Vagina (tissue), 2 donors: ENCODE data around the gene PDE3B. TPM values are rescaled to one million over a fixed set of nuclear protein-coding genes. Genes with fewer than 3 reads are reported as not detected.
A peak's percentile ranks its signal among the peaks of the same experiment; 100 is the strongest.

Source experiments
- DNase-seq, 2 donors: peaks; one replicate each; pipeline ENCODE4 v3.0.0-alpha.2; 2017; ENCODE audit errors: extremely low spot score in 2 of 2
- H3K27ac ChIP-seq: fragments of 200-600 bp; sonication (generic); one replicate; pipeline ENCODE4 v1.5.1; 2019
- H3K27me3 ChIP-seq: fragments of 200-600 bp; sonication (generic); one replicate; pipeline ENCODE4 v1.5.1; 2019
- H3K36me3 ChIP-seq, 2 donors: fragments of 200-600 bp; sonication (generic); one replicate each; pipeline ENCODE4 v1.5.1; 2017 to 2019
- H3K4me1 ChIP-seq: fragments of 200-600 bp; sonication (generic); one replicate; pipeline ENCODE4 v1.5.1; 2019
- H3K4me3 ChIP-seq, 2 donors: fragments of 200-600 bp; sonication (generic); 1 replicate in 1 of 2; 2 replicates in 1 of 2; pipeline ENCODE4 v1.5.1; 2016 to 2019
- H3K9me3 ChIP-seq: fragments of 200-600 bp; sonication (generic); one replicate; pipeline ENCODE4 v1.5.1; 2019
- POLR2A ChIP-seq, 2 donors: fragments of 450-650 bp; IDR thresholded peaks; one replicate each; pipeline ENCODE4 v1.6.1; 2017; ENCODE audit warnings: antibody characterized with exemption in 2 of 2, mild to moderate bottlenecking in 2 of 2, moderate library complexity in 2 of 2
- POLR2AphosphoS5 ChIP-seq, 2 donors: sonication (generic); formaldehyde crosslinking; IDR thresholded peaks; one replicate each; pipeline ENCODE4 v1.9.0; 2017; ENCODE audit warnings: antibody characterized with exemption in 2 of 2, mild to moderate bottlenecking in 2 of 2, low read depth in 1 of 2; ENCODE audit not compliant: insufficient read depth in 1 of 2
- intact Hi-C: fragments of 100-400 bp; cut with DNase I; formaldehyde crosslinking; loops from one replicate; pipeline ENCODE4 v1.15.1; 2023
- total RNA-seq: library from RNA; depleted of rRNA; stranded (reverse); fragments of >200 nt; gene quantifications from one replicate; pipeline ENCODE4 v1.2.3, GENCODE V29; 2016
- TF ChIP-seq, protein P1 (sequence below), 3 experiments: fragments of 450-650 bp in 2 of 3; fragments of 200-600 bp in 1 of 3; sonication (generic) in 1 of 3; IDR thresholded peaks; one replicate each; pipeline ENCODE4 v1.5.1; 2017 to 2019; ENCODE audit warnings: antibody characterized with exemption in 3 of 3, mild to moderate bottlenecking in 2 of 3, moderate library complexity in 2 of 3

PDE3B gene
- total RNA-seq, 1 donor from 2014 or later = 10.1 TPM

DNA sequence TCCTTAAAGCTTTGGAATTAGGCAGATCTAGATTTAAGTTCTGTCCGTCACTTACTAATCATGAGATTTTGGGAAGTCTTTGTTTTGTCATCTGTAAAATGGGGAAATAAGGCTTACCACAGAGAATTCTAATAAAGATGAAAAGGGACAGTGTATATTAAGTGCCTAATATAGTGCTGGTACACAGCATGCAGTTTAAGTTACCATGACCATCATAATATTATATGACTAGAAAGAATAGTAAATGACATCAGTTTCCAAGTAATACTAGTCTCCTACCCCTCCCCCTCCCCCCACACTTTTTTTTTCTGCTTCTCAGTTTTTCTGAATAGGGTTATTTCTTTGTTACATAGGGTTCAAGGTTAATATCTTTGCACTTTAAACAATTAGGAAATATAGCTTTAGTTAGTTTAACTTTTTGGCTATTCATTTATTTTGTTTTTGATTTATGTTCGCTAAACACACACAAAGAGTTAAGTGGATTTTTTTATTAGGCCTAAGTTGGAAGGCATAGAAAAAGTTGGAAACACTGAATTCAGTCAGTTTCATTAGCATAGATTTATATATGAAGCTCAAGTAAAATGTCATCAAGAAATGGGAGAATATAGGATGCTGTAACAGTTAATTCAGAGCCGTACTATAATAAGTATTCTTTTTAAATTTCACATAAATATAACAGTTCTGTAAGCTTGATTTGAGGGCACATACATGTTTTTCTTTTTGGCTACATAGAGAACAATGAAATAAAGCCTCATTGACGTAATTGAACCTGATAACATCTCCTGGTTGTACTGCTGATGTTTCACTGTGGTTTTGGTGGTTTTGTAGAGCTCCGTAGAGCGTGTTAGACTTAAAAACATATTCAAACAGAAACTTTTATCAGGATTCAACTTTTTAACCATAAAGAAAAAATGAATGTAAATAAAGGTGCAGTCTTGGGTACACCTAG is 121.2 kb downstream of the PDE3B start:
- H3K4me3 ChIP-seq = no peak overlapping the region
- H3K9me3 ChIP-seq = no peaks in the 10 kb centered on the region
- DNase-seq = no peak
- no peaks in the 10 kb centered on the region for H3K36me3 ChIP-seq
- H3K27ac ChIP-seq = no peak overlapping the region
- H3K4me1 ChIP-seq = no peaks in the 10 kb centered on the region
- no peaks in the 10 kb centered on the region for H3K27me3 ChIP-seq
- no peak for TF ChIP-seq POLR2A (IDR thresholded peaks at IDR 0.05)
- TF ChIP-seq POLR2AphosphoS5 (IDR thresholded peaks at IDR 0.05; ENCODE audit: insufficient read depth in 1 of 2, low read depth in 1 of 2) = peak; percentile 16 to 36
- intact Hi-C loops = no loop called here

DNA sequence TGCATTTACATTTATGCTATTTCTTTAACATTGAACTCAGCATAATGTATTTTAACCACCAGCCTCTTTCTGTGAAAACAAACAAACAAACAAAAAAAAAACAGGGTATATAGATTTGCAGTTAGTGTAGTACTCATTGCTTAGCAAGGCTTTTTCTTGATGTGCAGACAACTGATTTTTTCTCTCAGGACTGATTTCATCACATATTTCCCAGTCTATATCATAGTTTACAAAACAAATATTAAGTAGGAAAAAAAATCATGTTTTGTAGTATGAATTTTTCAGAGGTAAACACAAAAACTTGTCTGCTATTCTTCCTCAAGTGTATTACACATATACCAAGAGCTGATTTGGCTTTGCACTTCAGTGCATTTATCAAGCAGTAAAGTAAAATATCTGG is 123.0 kb downstream of the PDE3B start:
- Histone ChIP-seq H3K36me3 (no peaks in the 10 kb centered on the region), H3K4me1 (no peaks in the 10 kb centered on the region), H3K4me3 (no peak overlapping the region), H3K9me3 (no peaks in the 10 kb centered on the region), H3K27ac (no peak overlapping the region), H3K27me3 (no peaks in the 10 kb centered on the region)
- DNase-seq = no peak
- no peak for TF ChIP-seq POLR2A (IDR thresholded peaks at IDR 0.05)
- no peak for TF ChIP-seq POLR2AphosphoS5 (IDR thresholded peaks at IDR 0.05; ENCODE audit: insufficient read depth in 1 of 2, low read depth in 1 of 2)
- TF ChIP-seq, protein P1, sequence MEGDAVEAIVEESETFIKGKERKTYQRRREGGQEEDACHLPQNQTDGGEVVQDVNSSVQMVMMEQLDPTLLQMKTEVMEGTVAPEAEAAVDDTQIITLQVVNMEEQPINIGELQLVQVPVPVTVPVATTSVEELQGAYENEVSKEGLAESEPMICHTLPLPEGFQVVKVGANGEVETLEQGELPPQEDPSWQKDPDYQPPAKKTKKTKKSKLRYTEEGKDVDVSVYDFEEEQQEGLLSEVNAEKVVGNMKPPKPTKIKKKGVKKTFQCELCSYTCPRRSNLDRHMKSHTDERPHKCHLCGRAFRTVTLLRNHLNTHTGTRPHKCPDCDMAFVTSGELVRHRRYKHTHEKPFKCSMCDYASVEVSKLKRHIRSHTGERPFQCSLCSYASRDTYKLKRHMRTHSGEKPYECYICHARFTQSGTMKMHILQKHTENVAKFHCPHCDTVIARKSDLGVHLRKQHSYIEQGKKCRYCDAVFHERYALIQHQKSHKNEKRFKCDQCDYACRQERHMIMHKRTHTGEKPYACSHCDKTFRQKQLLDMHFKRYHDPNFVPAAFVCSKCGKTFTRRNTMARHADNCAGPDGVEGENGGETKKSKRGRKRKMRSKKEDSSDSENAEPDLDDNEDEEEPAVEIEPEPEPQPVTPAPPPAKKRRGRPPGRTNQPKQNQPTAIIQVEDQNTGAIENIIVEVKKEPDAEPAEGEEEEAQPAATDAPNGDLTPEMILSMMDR (IDR thresholded peaks at IDR 0.05) = no peak
- intact Hi-C loops = no loop called here

DNA sequence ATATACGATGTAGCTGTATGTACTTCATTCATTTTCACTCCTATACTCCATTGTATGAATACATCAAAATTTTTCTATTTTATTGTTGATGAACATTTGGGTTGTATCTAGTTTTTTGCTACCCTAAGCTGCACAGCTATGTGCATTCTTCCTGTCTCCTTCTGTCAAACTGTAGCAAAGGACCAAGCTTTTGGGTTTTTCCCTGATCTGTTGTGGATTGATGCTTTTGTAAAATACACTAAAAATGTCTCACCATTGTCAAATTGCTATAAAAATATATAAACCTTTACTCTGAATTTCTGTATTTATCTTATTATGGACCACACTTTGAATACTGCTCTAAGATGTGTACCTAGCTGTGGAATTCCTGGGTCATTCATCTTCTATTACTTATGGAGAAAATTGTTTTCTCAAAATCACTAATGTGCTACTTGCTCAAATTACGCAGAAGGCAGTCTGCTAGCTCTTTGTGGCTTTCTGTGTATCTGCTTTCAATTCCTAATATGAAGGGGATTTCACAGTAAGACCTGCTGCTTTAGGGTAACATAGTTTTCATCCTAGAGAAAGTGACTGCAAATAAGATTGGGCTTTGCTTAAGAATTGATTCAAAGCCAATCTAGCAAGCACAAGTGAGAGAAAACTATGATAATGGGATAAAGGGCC is 125.1 kb downstream of the PDE3B start:
- Histone ChIP-seq H3K4me1 (no peaks in the 10 kb centered on the region), H3K4me3 (no peak overlapping the region), H3K27me3 (no peaks in the 10 kb centered on the region), H3K9me3 (no peaks in the 10 kb centered on the region), H3K27ac (no peak overlapping the region), H3K36me3 (no peaks in the 10 kb centered on the region)
- TF ChIP-seq, protein P1 (IDR thresholded peaks at IDR 0.05) = no peak
- TF ChIP-seq POLR2AphosphoS5 (IDR thresholded peaks at IDR 0.05; ENCODE audit: insufficient read depth in 1 of 2, low read depth in 1 of 2) = no peak
- TF ChIP-seq POLR2A (IDR thresholded peaks at IDR 0.05) = no peak
- intact Hi-C loops = no loop called here
- DNase-seq = no peak

DNA sequence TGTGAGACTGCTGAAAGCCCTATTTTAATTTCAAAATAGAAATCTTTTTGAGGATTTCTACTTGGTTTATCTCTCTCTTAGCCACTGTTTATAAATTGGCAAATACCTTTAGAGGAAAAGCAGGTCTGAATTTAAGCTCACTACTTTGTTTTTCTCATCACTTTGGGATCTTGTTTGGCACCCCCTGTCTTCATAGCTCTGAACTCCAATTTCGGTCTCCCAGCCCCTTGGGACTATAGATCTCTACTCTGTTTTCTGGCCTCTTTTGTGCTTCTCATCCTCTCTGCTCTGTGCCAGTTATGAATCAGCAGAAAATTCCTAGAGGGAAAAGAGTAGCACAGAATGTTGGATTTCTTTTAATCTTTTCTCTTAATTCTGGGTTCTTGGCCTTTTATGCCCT is 130.2 kb downstream of the PDE3B start:
- intact Hi-C loops = no loop called here
- DNase-seq = no peak
- Histone ChIP-seq H3K4me1 (no peaks in the 10 kb centered on the region), H3K36me3 (no peaks in the 10 kb centered on the region), H3K27me3 (no peaks in the 10 kb centered on the region), H3K27ac (no peak overlapping the region), H3K9me3 (no peaks in the 10 kb centered on the region), H3K4me3 (no peak overlapping the region)
- TF ChIP-seq POLR2A (IDR thresholded peaks at IDR 0.05) = no peak
- TF ChIP-seq, protein P1 (IDR thresholded peaks at IDR 0.05) = no peak
- no peak for TF ChIP-seq POLR2AphosphoS5 (IDR thresholded peaks at IDR 0.05; ENCODE audit: insufficient read depth in 1 of 2, low read depth in 1 of 2)

- peak in 1 of 2 donors; percentile 22 for TF ChIP-seq POLR2AphosphoS5 (IDR thresholded peaks at IDR 0.05; ENCODE audit: insufficient read depth in 1 of 2, low read depth in 1 of 2)
- no peak for TF ChIP-seq POLR2A (IDR thresholded peaks at IDR 0.05)
- no peak overlapping the region for H3K27ac ChIP-seq
- no peaks in the 10 kb centered on the region for H3K27me3 ChIP-seq
Observed at GRCh38 chr11:14774721-14775120, 131.1 kb downstream of the PDE3B start.

More at GRCh38 chr11:14774721-14775120, 131.1 kb downstream of the PDE3B start:
- Histone ChIP-seq H3K4me3 (no peak overlapping the region), H3K4me1 (no peaks in the 10 kb centered on the region), H3K9me3 (no peaks in the 10 kb centered on the region), H3K36me3 (no peaks in the 10 kb centered on the region)
- no peak for DNase-seq
- intact Hi-C loops = no loop called here
